ENCODE data around the gene BCL2L15. TPM values are rescaled to one million over a fixed set of nuclear protein-coding genes. Genes with fewer than 3 reads are reported as not detected.

The BCL2L15 gene
- total and polyA plus RNA-seq, 10 of the 15 experiments (the other 5 are each of a cell fraction or from before 2014, with no cell fraction given): 0.42 to 1.2 (median 0.59) TPM

DNA sequence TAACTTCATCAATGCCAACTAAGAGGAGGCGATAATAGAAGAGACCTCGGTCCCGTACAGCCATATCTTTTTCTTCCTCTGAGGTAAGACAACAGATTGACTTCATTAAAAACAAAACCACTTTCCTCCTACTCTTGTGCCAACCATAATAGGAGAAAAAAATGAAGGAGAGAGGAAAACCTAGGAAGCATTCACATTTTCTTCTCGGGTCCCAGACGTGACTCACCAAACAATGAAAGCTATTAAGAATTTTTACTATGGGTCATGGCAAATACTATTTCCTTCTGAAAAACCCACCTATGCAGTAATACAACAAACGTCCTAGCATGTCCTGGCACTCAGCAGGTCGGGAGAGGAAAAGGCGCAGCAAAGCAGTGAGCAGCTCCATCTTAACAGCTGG is 8.6 kb upstream of the BCL2L15 start:
- Histone ChIP-seq H3K79me2 (ENCODE audit: control insufficient read depth, insufficient read depth, low read length) (no peaks in the 10 kb centered on the region; the same call in 1 of the 2 replicates), H3K4me1 (ENCODE audit: control insufficient read depth, insufficient read depth, low read length) (no peaks in the 10 kb centered on the region), H3K9ac (ENCODE audit: control insufficient read depth, insufficient read depth, low read length) (no peak overlapping the region), H3K9me3 (replicated peaks; ENCODE audit: control insufficient read depth, insufficient read depth, low read length) (no peaks in the 10 kb centered on the region), H3K4me3 (no peak overlapping the region), H3K4me2 (ENCODE audit: control insufficient read depth, insufficient read depth) (no peak overlapping the region), H3K27me3 (replicated peaks in 1 of 2; ENCODE audit: control insufficient read depth in 2 of 2, insufficient read depth in 2 of 2, low read length in 1 of 2) (no peaks in the 10 kb centered on the region), H4K20me1 (ENCODE audit: control insufficient read depth, insufficient read depth) (no peaks in the 10 kb centered on the region), H3K36me3 (ENCODE audit: control insufficient read depth in 2 of 2, insufficient read depth in 2 of 2, low read length in 1 of 2) (peaks cover 6 to 12% of the 10 kb centered on the region in 2 experiments; a peak in 3 of 4 replicates), H2AFZ (ENCODE audit: control insufficient read depth, low read depth, low read length) (no peak overlapping the region), H3K27ac (ENCODE audit: control insufficient read depth, insufficient read depth) (no peak overlapping the region)
- WGBS (ENCODE audit: insufficient coverage, insufficient replicate concordance, low lambda C conversion rate, missing lambda C conversion rate): 91% methylated on average over 8 of the region's 8 CpGs
- ATAC-seq: no peak
- ChIA-PET CTCF (no interaction called here), RAD21 (ENCODE audit: unreplicated experiment) (interaction anchor here (0.6 to 1.2 kb wide), 2 partner anchors 15 to 136 kb away, joined by 3 to 4 read pairs; no protein-coding TSS in a partner anchor), POLR2A (interaction anchor here (1.1 kb wide), 1 partner anchor 8 kb away, joined by 3 read pairs; the partner anchor contains the start of gene AP4B1), SMC1A (ENCODE audit: uncharacterized antibody, unreplicated experiment) (interaction anchor here (1.1 to 2.1 kb wide), 2 partner anchors 8 to 60 kb away, joined by 6 to 7 read pairs; partner anchors contain the start of gene AP4B1)
- intact Hi-C loops (cut with micrococcal nuclease; ENCODE audit: unreplicated experiment): no loop called here
- no peak for DNase-seq (ENCODE audit: low read depth, low spot score)
- FAIRE-seq: no peak
- BruUV-seq (replicated peaks): no TSS peak
- TF ChIP-seq HDAC6 (IDR thresholded peaks at IDR 0.05; ENCODE audit: unreplicated experiment) (no peak), SRF (IDR thresholded peaks at IDR 0.05; ENCODE audit: low read depth in 2 of 2, low read length in 2 of 2) (no peak), ZBED1 (IDR thresholded peaks at IDR 0.05; ENCODE audit: borderline replicate concordance) (no peak), TBL1XR1 (IDR thresholded peaks at IDR 0.05; ENCODE audit: low read depth, low read length) (no peak), NFYA (IDR thresholded peaks at IDR 0.05; ENCODE audit: borderline replicate concordance, low read depth, low read length) (no peak)
- TF ChIP-seq, protein P1, sequence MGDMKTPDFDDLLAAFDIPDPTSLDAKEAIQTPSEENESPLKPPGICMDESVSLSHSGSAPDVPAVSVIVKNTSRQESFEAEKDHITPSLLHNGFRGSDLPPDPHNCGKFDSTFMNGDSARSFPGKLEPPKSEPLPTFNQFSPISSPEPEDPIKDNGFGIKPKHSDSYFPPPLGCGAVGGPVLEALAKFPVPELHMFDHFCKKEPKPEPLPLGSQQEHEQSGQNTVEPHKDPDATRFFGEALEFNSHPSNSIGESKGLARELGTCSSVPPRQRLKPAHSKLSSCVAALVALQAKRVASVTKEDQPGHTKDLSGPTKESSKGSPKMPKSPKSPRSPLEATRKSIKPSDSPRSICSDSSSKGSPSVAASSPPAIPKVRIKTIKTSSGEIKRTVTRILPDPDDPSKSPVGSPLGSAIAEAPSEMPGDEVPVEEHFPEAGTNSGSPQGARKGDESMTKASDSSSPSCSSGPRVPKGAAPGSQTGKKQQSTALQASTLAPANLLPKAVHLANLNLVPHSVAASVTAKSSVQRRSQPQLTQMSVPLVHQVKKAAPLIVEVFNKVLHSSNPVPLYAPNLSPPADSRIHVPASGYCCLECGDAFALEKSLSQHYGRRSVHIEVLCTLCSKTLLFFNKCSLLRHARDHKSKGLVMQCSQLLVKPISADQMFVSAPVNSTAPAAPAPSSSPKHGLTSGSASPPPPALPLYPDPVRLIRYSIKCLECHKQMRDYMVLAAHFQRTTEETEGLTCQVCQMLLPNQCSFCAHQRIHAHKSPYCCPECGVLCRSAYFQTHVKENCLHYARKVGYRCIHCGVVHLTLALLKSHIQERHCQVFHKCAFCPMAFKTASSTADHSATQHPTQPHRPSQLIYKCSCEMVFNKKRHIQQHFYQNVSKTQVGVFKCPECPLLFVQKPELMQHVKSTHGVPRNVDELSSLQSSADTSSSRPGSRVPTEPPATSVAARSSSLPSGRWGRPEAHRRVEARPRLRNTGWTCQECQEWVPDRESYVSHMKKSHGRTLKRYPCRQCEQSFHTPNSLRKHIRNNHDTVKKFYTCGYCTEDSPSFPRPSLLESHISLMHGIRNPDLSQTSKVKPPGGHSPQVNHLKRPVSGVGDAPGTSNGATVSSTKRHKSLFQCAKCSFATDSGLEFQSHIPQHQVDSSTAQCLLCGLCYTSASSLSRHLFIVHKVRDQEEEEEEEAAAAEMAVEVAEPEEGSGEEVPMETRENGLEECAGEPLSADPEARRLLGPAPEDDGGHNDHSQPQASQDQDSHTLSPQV (IDR thresholded peaks at IDR 0.05): no peak
- TF ChIP-seq, protein P2, sequence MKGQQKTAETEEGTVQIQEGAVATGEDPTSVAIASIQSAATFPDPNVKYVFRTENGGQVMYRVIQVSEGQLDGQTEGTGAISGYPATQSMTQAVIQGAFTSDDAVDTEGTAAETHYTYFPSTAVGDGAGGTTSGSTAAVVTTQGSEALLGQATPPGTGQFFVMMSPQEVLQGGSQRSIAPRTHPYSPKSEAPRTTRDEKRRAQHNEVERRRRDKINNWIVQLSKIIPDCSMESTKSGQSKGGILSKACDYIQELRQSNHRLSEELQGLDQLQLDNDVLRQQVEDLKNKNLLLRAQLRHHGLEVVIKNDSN (IDR thresholded peaks at IDR 0.05; ENCODE audit: borderline replicate concordance, extremely low read length, insufficient read depth, low read depth, low read length): no peak
- in situ Hi-C loops (cut with MboI): no loop called here

All from GM12878 (cell line).